ENCODE measurements around the gene SLC1A3.

DNA sequence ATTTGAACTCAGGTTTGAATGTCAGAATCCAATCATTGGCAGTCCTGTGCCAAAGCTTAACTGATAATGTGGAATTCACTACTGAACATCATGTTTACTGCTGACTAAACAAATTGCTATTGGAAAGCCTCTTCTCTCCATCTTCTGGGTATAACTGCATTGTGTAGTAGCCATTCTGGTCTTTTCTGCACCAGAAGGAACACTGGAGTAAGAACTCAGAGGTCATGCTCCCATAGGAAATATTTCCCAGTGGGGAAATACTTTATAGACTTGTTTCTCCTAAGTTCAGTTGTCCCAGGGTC is 25.9 kb downstream of the SLC1A3 start:
- TF ChIP-seq, protein P1, sequence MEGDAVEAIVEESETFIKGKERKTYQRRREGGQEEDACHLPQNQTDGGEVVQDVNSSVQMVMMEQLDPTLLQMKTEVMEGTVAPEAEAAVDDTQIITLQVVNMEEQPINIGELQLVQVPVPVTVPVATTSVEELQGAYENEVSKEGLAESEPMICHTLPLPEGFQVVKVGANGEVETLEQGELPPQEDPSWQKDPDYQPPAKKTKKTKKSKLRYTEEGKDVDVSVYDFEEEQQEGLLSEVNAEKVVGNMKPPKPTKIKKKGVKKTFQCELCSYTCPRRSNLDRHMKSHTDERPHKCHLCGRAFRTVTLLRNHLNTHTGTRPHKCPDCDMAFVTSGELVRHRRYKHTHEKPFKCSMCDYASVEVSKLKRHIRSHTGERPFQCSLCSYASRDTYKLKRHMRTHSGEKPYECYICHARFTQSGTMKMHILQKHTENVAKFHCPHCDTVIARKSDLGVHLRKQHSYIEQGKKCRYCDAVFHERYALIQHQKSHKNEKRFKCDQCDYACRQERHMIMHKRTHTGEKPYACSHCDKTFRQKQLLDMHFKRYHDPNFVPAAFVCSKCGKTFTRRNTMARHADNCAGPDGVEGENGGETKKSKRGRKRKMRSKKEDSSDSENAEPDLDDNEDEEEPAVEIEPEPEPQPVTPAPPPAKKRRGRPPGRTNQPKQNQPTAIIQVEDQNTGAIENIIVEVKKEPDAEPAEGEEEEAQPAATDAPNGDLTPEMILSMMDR (IDR thresholded peaks at IDR 0.05) = no peak
- no peak for TF ChIP-seq POLR2A (IDR thresholded peaks at IDR 0.05)

All from body of pancreas (tissue), 4 donors.